HepG2 (cell line): Measurements from ENCODE around the gene ZFP69. TPM values are rescaled to one million over a fixed set of nuclear protein-coding genes. Genes with fewer than 3 reads are reported as not detected.

Source experiments
- CBX2 ChIP-seq, 2 experiments: fragments of 200-600 bp in 1 of 2; sonication (generic); formaldehyde crosslinking in 1 of 2; IDR thresholded peaks; 2 replicates each; pipeline versions ENCODE4 v1.7.0 to v1.8.1; 2018 to 2022; ENCODE audit warnings: low read depth in 2 of 2, low read length in 1 of 2, mild to moderate bottlenecking in 1 of 2, missing genetic modification reagents in 1 of 2
- CCAR2 ChIP-seq: fragments of 200-400 bp; formaldehyde crosslinking; optimal IDR thresholded peaks from 2 replicates; pipeline ENCODE3; 2018; ENCODE audit warnings: low read depth, mild to moderate bottlenecking, low read length, moderate library complexity
- ERF ChIP-seq: IDR thresholded peaks from 2 replicates; pipeline ENCODE4 v1.6.1; 2018; ENCODE audit warnings: missing biosample characterization, missing genetic modification reagents
- KAT2B ChIP-seq: fragments of 150-350 bp; IDR thresholded peaks from 2 replicates; pipeline ENCODE4 v1.6.1; 2014; ENCODE audit warnings: low read depth, low read length, borderline replicate concordance
- NFKB2 ChIP-seq: sonication (generic); formaldehyde crosslinking; IDR thresholded peaks from 2 replicates; pipeline ENCODE4 v1.4.0; 2020; ENCODE audit warnings: missing genetic modification reagents, borderline replicate concordance
- RARG ChIP-seq: sonication (generic); formaldehyde crosslinking; IDR thresholded peaks from 2 replicates; pipeline ENCODE4 v1.4.0; 2020; ENCODE audit warnings: low read depth, mild to moderate bottlenecking, missing genetic modification reagents
- RBFOX2 ChIP-seq: fragments of 200-400 bp; formaldehyde crosslinking; IDR thresholded peaks from 2 replicates; pipeline ENCODE4 v1.6.1; 2017; ENCODE audit warnings: low read depth, mild to moderate bottlenecking, low read length
- SALL1 ChIP-seq: sonication (generic); formaldehyde crosslinking; IDR thresholded peaks from 2 replicates; pipeline ENCODE4 v1.8.0; 2022; ENCODE audit warnings: mild to moderate bottlenecking, missing genetic modification reagents
- TOPORS ChIP-seq: sonication (generic); formaldehyde crosslinking; IDR thresholded peaks from 2 replicates; pipeline ENCODE4 v1.8.0; 2023; ENCODE audit warnings: mild to moderate bottlenecking, missing genetic modification reagents
- ZNF263 ChIP-seq: sonication (generic); formaldehyde crosslinking; IDR thresholded peaks from 2 replicates; pipeline ENCODE4 v1.4.0; 2020; ENCODE audit warnings: missing genetic modification reagents
- ZNF292 ChIP-seq: sonication (generic); formaldehyde crosslinking; IDR thresholded peaks from 2 replicates; pipeline ENCODE4 v1.8.1; 2022; ENCODE audit warnings: mild to moderate bottlenecking, low read depth, missing genetic modification reagents, borderline replicate concordance
- ZNF407 ChIP-seq: sonication (generic); formaldehyde crosslinking; IDR thresholded peaks from one replicate; pipeline ENCODE4 v1.5.1; 2020; ENCODE audit warnings: mild to moderate bottlenecking, missing genetic modification reagents; ENCODE audit errors: not compliant biosample characterization
- ZNF468 ChIP-seq: sonication (generic); formaldehyde crosslinking; IDR thresholded peaks from 2 replicates; pipeline ENCODE4 v1.8.0; 2022; ENCODE audit warnings: mild to moderate bottlenecking, moderate library complexity, missing genetic modification reagents
- ZNF501 ChIP-seq: sonication (generic); formaldehyde crosslinking; IDR thresholded peaks from 2 replicates; pipeline ENCODE4 v1.5.1; 2020; ENCODE audit warnings: mild to moderate bottlenecking, moderate library complexity, missing genetic modification reagents
- ZNF883 ChIP-seq: sonication (generic); formaldehyde crosslinking; IDR thresholded peaks from 2 replicates; pipeline ENCODE4 v1.5.1; 2020; ENCODE audit warnings: mild to moderate bottlenecking, missing genetic modification reagents; ENCODE audit errors: not compliant biosample characterization
- ZSCAN21 ChIP-seq: sonication (generic); formaldehyde crosslinking; IDR thresholded peaks from 2 replicates; pipeline ENCODE4 v1.8.0; 2022; ENCODE audit warnings: mild to moderate bottlenecking, missing genetic modification reagents, moderate library complexity, borderline replicate concordance
- polyA plus RNA-seq, 8 experiments: library from polyadenylated mRNA; depleted of rRNA in 3 of 8; stranded (reverse) in 7 of 8; unstranded in 1 of 8; fragments of >200 nt; fragmentation: Illumina TruSeq in 4 of 8; extraction: Trizol in 4 of 8; gene quantifications; 2 replicates each; pipeline versions ENCODE4 v1.2.1 to v1.2.3, GENCODE V29; 2011 to 2016; ENCODE audit warnings: low read depth in 4 of 8, missing spikeins in 1 of 8, mixed read lengths in 1 of 8; ENCODE audit not compliant: insufficient read depth in 1 of 8
- total RNA-seq, 5 experiments: library from RNA; depleted of rRNA; stranded (reverse); fragments of >200 nt; fragmentation: Illumina TruSeq; extraction: Trizol; gene quantifications; 2 replicates each; pipeline ENCODE4 v1.2.3, GENCODE V29; 2016; ENCODE audit warnings: low read depth in 1 of 5
- TF ChIP-seq, protein P1 (sequence below): fragments of 450-650 bp; IDR thresholded peaks from 2 replicates; pipeline ENCODE4 v1.6.1; 2016
- TF ChIP-seq, protein P2 (sequence below): sonication (generic); formaldehyde crosslinking; IDR thresholded peaks from 2 replicates; pipeline ENCODE4 v1.4.0; 2020; ENCODE audit warnings: low read depth, mild to moderate bottlenecking, missing genetic modification reagents

Gene ZFP69
- total and polyA plus RNA-seq, 2 of the 13 experiments (the other 11 are each of a cell fraction or from before 2014, with no cell fraction given) = 2.6 to 5.6 TPM

GRCh38 chr1:40476924-40477677, at the start of gene ZFP69 (continued):
- TF ChIP-seq ZNF468 (CRISPR knock-in tag) (no peak), ZNF292 (CRISPR knock-in tag) (no peak), KAT2B (no peak), ERF (CRISPR knock-in tag) (no peak), ZNF501 (CRISPR knock-in tag) (no peak), TOPORS (CRISPR knock-in tag) (0 out of 2 replicates have a peak, but pooled peaks have one; percentile 11), CCAR2 (no peak), ZSCAN21 (no peak), NFKB2 (0 out of 2 replicates have a peak, but pooled peaks have one; percentile 18), ZNF883 (CRISPR knock-in tag) (no peak), ZNF263 (CRISPR knock-in tag) (no peak), SALL1 (CRISPR knock-in tag) (peak; percentile 79), ZNF407 (no peak), RBFOX2 (peak; percentile 81), CBX2 (IDR thresholded peaks at IDR 0.05; ENCODE audit: low read depth, low read length) (no peak), CBX2 (CRISPR knock-in tag; IDR thresholded peaks at IDR 0.05; ENCODE audit: low read depth) (no peak), RARG (CRISPR knock-in tag) (no peak)
- TF ChIP-seq, protein P1, sequence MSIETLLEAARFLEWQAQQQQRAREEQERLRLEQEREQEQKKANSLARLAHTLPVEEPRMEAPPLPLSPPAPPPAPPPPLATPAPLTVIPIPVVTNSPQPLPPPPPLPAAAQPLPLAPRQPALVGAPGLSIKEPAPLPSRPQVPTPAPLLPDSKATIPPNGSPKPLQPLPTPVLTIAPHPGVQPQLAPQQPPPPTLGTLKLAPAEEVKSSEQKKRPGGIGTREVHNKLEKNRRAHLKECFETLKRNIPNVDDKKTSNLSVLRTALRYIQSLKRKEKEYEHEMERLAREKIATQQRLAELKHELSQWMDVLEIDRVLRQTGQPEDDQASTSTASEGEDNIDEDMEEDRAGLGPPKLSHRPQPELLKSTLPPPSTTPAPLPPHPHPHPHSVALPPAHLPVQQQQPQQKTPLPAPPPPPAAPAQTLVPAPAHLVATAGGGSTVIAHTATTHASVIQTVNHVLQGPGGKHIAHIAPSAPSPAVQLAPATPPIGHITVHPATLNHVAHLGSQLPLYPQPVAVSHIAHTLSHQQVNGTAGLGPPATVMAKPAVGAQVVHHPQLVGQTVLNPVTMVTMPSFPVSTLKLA = no peak
- TF ChIP-seq, protein P2, sequence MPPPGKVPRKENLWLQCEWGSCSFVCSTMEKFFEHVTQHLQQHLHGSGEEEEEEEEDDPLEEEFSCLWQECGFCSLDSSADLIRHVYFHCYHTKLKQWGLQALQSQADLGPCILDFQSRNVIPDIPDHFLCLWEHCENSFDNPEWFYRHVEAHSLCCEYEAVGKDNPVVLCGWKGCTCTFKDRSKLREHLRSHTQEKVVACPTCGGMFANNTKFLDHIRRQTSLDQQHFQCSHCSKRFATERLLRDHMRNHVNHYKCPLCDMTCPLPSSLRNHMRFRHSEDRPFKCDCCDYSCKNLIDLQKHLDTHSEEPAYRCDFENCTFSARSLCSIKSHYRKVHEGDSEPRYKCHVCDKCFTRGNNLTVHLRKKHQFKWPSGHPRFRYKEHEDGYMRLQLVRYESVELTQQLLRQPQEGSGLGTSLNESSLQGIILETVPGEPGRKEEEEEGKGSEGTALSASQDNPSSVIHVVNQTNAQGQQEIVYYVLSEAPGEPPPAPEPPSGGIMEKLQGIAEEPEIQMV = no peak
